Activated CD4-positive, alpha-beta memory T cell treated with anti-CD3 and anti-CD28 coated beads for 36 hours (primary cell): Measurements from ENCODE around the gene SNX24. TPM values are rescaled to one million over a fixed set of nuclear protein-coding genes. Genes with fewer than 3 reads are reported as not detected.
"Not testable (repeated sequence)": the region's sequence is repeated elsewhere in the genome, so short reads cannot be mapped to it uniquely, and the experiment has no call there.

Source experiments
- CTCF ChIA-PET: fragments of 350-600 bp; sonication (Branson Sonifier 250); formaldehyde crosslinking; loops from one replicate; lab custom pipeline; 2021; ENCODE audit warnings: antibody characterized with exemption, inconsistent platforms; lab: Charles Lee
- POLR2A ChIA-PET: fragments of 350-600 bp; sonication (Branson Sonifier 250); formaldehyde crosslinking; loops from one replicate; lab custom pipeline; 2021; ENCODE audit warnings: antibody characterized with exemption; lab: Charles Lee
- DNase-seq: peaks from one replicate; pipeline ENCODE4 v3.0.0-alpha.2; 2020
- H3K27ac Mint-ChIP-seq: one replicate; pipeline ENCODE4 v1.8.0; 2021; ENCODE audit warnings: mixed read lengths
- H3K27me3 Mint-ChIP-seq: one replicate; pipeline ENCODE4 v1.8.0; 2021; ENCODE audit warnings: mixed read lengths
- H3K36me3 Mint-ChIP-seq: one replicate; pipeline ENCODE4 v1.8.0; 2021; ENCODE audit warnings: mixed read lengths
- H3K4me1 Mint-ChIP-seq: one replicate; pipeline ENCODE4 v1.8.0; 2021; ENCODE audit warnings: low read depth, mixed read lengths
- H3K4me3 Mint-ChIP-seq: one replicate; pipeline ENCODE4 v1.8.0; 2021; ENCODE audit warnings: mild to moderate bottlenecking, mixed read lengths
- H3K9me3 Mint-ChIP-seq: one replicate; pipeline ENCODE4 v1.8.0; 2021; ENCODE audit warnings: mixed read lengths
- intact Hi-C: fragments of 100-400 bp; cut with micrococcal nuclease; formaldehyde crosslinking; loops from one replicate; pipeline ENCODE4 v1.15.1; 2023
- total RNA-seq, 2 experiments: library from RNA; stranded (reverse); gene quantifications; one replicate each; pipeline ENCODE4 v1.2.3, GENCODE V29; 2021

SNX24 gene
- total RNA-seq, 2 experiments from 2014 or later: 6.4 to 7.5 TPM

- intact Hi-C loops, H3K4me1 Mint-ChIP-seq, H3K27ac Mint-ChIP-seq, DNase-seq, POLR2A ChIA-PET, H3K9me3 Mint-ChIP-seq, H3K4me3 Mint-ChIP-seq, H3K36me3 Mint-ChIP-seq, H3K27me3 Mint-ChIP-seq: not testable (repeated sequence)
- CTCF ChIA-PET: interaction anchor here (0.6 kb wide), 1 partner anchor 153 kb away, joined by 4 read pairs; no protein-coding TSS in a partner anchor
These were observed 128.3 kb downstream of the SNX24 start for GRCh38 chr5:122973759-122974158.

DNA sequence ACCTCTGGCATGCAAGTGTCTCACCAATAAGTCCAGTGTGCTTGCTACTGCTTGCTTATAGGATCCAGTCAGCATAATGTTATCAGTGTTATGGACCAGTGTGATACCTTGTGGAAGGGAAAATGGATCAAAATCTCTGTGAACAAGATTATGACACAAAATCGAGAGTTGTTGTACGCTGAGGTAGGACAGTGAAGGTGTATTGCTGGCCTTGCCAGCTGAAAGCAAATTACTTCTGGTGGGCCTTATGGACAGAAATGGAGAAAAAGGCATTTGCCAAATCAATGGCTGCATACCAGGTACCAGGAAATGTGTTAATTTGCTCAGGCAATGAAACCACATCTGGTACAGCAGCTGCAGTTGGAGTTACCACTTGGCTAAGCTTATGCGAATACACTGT is 128.8 kb downstream of the SNX24 start:
- intact Hi-C loops, H3K4me1 Mint-ChIP-seq, H3K27me3 Mint-ChIP-seq, H3K4me3 Mint-ChIP-seq, H3K27ac Mint-ChIP-seq, H3K9me3 Mint-ChIP-seq, DNase-seq, POLR2A ChIA-PET, H3K36me3 Mint-ChIP-seq: not testable (repeated sequence)
- CTCF ChIA-PET: interaction anchor here (0.6 kb wide), 1 partner anchor 153 kb away, joined by 4 read pairs; no protein-coding TSS in a partner anchor

- ChIA-PET CTCF (no interaction called here), POLR2A (no interaction called here)
- Mint-ChIP-seq H3K27ac (no peak overlapping the region), H3K4me3 (no peak overlapping the region), H3K36me3 (peaks cover 2% of the 10 kb centered on the region), H3K27me3 (no peaks in the 10 kb centered on the region), H3K9me3 (no peaks in the 10 kb centered on the region), H3K4me1 (no peaks in the 10 kb centered on the region)
- intact Hi-C loops: no loop called here
- no peak for DNase-seq
These were observed 131.9 kb downstream of the SNX24 start for GRCh38 chr5:122977319-122977718.

GRCh38 chr5:122978068-122978467 is 132.7 kb downstream of the SNX24 start:
- no peaks in the 10 kb centered on the region for H3K4me1 Mint-ChIP-seq
- ChIA-PET CTCF (no interaction called here), POLR2A (no interaction called here)
- no peaks in the 10 kb centered on the region for H3K9me3 Mint-ChIP-seq
- no peak overlapping the region for H3K27ac Mint-ChIP-seq
- no peaks in the 10 kb centered on the region for H3K27me3 Mint-ChIP-seq
- peaks cover 2% of the 10 kb centered on the region for H3K36me3 Mint-ChIP-seq
- DNase-seq: no peak
- intact Hi-C loops: no loop called here
- H3K4me3 Mint-ChIP-seq: no peak overlapping the region

- H3K4me1 Mint-ChIP-seq: no peaks in the 10 kb centered on the region
- no peaks in the 10 kb centered on the region for H3K36me3 Mint-ChIP-seq
- no peak overlapping the region for H3K27ac Mint-ChIP-seq
- H3K27me3 Mint-ChIP-seq: no peaks in the 10 kb centered on the region
- DNase-seq: no peak
- CTCF ChIA-PET: no interaction called here
- no peak overlapping the region for H3K4me3 Mint-ChIP-seq
- POLR2A ChIA-PET: no interaction called here
- intact Hi-C loops: no loop called here
- no peaks in the 10 kb centered on the region for H3K9me3 Mint-ChIP-seq
These were observed 133.4 kb downstream of the SNX24 start for GRCh38 chr5:122978644-122979297.

DNA sequence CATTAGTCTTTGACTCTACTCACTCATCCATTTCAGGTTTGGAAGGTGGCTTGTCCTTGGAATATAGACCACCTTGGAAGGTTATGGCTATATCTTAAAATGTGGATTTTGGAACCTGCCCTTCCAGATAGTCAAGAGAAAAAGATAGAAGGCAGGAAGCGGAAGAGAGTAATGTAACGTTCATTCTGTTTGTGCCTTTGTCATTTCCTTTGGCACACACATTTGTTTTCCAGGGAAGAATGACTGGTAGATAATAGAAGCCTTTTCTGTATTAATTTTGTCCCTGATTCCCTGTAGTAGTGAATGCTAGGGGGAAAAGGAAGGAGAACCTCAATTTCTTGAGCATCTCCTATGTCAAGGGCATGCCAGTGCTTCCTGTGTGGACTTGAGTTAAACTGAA is 136.4 kb downstream of the SNX24 start:
- Mint-ChIP-seq H3K4me1 (no peaks in the 10 kb centered on the region), H3K36me3 (no peaks in the 10 kb centered on the region), H3K27ac (no peak overlapping the region), H3K9me3 (no peaks in the 10 kb centered on the region), H3K4me3 (no peak overlapping the region), H3K27me3 (no peaks in the 10 kb centered on the region)
- POLR2A ChIA-PET: no interaction called here
- DNase-seq: no peak
- intact Hi-C loops: loop anchor here (10.0 kb wide), 1 partner anchor 87 kb away; no protein-coding TSS in a partner anchor
- CTCF ChIA-PET: no interaction called here

- no peaks in the 10 kb centered on the region for H3K27me3 Mint-ChIP-seq
- H3K4me3 Mint-ChIP-seq: no peak overlapping the region
These were observed 137.0 kb downstream of the SNX24 start for GRCh38 chr5:122982376-122982775.

DNA sequence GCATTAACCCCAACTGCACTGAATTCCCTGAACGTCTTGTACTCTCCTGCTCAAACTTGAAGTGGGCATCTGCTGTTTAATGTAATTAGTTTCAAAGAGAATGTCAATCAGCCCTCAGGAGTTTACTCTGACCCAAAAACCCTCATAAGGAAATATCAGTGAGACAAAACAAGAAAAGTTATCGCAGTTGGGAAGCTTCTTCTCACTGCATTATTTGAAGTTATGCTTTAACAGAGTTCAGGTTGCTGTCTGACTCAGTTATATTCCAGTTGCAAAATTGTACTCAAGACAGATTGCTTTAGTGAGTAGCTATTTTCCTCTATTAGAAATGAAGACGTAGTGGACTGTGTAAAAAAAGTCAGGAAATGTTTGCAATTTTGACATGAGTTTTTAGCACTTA is 139.0 kb downstream of the SNX24 start:
- intact Hi-C loops: loop anchor here (10.0 kb wide), 1 partner anchor 90 kb away; no protein-coding TSS in a partner anchor
- ChIA-PET CTCF (interaction anchor here (0.7 kb wide), 1 partner anchor 457 kb away, joined by 5 read pairs; no protein-coding TSS in a partner anchor), POLR2A (no interaction called here)
- H3K4me3 Mint-ChIP-seq: no peak overlapping the region
- no peaks in the 10 kb centered on the region for H3K9me3 Mint-ChIP-seq
- no peak for DNase-seq
- no peaks in the 10 kb centered on the region for H3K27me3 Mint-ChIP-seq
- H3K27ac Mint-ChIP-seq: no peak overlapping the region
- no peaks in the 10 kb centered on the region for H3K36me3 Mint-ChIP-seq
- no peaks in the 10 kb centered on the region for H3K4me1 Mint-ChIP-seq

More at GRCh38 chr5:122982376-122982775, 137.0 kb downstream of the SNX24 start:
- ChIA-PET POLR2A (no interaction called here), CTCF (no interaction called here)
- H3K4me1 Mint-ChIP-seq: no peaks in the 10 kb centered on the region
- DNase-seq: no peak
- no peaks in the 10 kb centered on the region for H3K9me3 Mint-ChIP-seq
- H3K27ac Mint-ChIP-seq: no peak overlapping the region
- intact Hi-C loops: loop anchor here (10.0 kb wide), 1 partner anchor 88 kb away; no protein-coding TSS in a partner anchor
- H3K36me3 Mint-ChIP-seq: no peaks in the 10 kb centered on the region

GRCh38 chr5:122985006-122985700 is 139.7 kb downstream of the SNX24 start:
- H3K4me3 Mint-ChIP-seq: no peak overlapping the region
- H3K36me3 Mint-ChIP-seq: no peaks in the 10 kb centered on the region
- DNase-seq: no peak
- H3K27ac Mint-ChIP-seq: no peak overlapping the region
- ChIA-PET POLR2A (no interaction called here), CTCF (no interaction called here)
- H3K27me3 Mint-ChIP-seq: no peaks in the 10 kb centered on the region
- no peaks in the 10 kb centered on the region for H3K4me1 Mint-ChIP-seq
- H3K9me3 Mint-ChIP-seq: no peaks in the 10 kb centered on the region
- intact Hi-C loops: loop anchor here (10.0 kb wide), 1 partner anchor 90 kb away; no protein-coding TSS in a partner anchor

GRCh38 chr5:122985954-122986721 is 140.7 kb downstream of the SNX24 start:
- Mint-ChIP-seq H3K4me1 (no peaks in the 10 kb centered on the region), H3K27me3 (no peaks in the 10 kb centered on the region), H3K36me3 (no peaks in the 10 kb centered on the region), H3K9me3 (no peaks in the 10 kb centered on the region), H3K27ac (no peak overlapping the region), H3K4me3 (no peak overlapping the region)
- DNase-seq: no peak
- ChIA-PET CTCF (no interaction called here), POLR2A (no interaction called here)
- intact Hi-C loops: loop anchor here (10.0 kb wide), 1 partner anchor 91 kb away; no protein-coding TSS in a partner anchor

DNA sequence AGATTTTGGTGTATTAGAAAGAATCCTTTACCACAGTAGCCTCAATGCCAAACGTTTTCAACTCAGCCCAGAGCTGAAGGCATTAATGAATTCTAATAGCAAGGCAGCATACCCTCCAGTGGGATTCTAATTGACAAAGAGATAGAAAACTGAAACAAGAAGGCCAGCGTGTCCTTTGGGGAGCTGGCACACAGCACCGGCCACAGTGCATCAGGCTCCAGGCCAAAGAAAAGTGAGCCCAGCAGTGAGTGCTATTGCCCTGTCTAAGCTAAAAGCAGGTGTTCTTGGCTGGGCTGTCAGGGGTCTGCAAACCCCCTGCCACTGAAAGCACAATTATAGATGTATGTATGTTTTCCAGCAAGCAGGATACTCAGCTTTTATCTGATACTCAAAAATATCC is 150.7 kb downstream of the SNX24 start:
- Mint-ChIP-seq H3K27me3 (no peaks in the 10 kb centered on the region), H3K36me3 (no peaks in the 10 kb centered on the region), H3K27ac (no peak overlapping the region), H3K4me1 (no peaks in the 10 kb centered on the region), H3K9me3 (no peaks in the 10 kb centered on the region), H3K4me3 (no peak overlapping the region)
- DNase-seq: no peak
- intact Hi-C loops: no loop called here
- POLR2A ChIA-PET: no interaction called here
- CTCF ChIA-PET: no interaction called here

- POLR2A ChIA-PET: no interaction called here
- Mint-ChIP-seq H3K4me3 (no peak overlapping the region), H3K27me3 (no peaks in the 10 kb centered on the region), H3K4me1 (no peaks in the 10 kb centered on the region), H3K27ac (no peak overlapping the region), H3K36me3 (no peaks in the 10 kb centered on the region), H3K9me3 (no peaks in the 10 kb centered on the region)
- CTCF ChIA-PET: no interaction called here
- no peak for DNase-seq
- intact Hi-C loops: no loop called here
These were observed 151.9 kb downstream of the SNX24 start for GRCh38 chr5:122997294-122997693.
